MM.1S (cell line): ENCODE measurements around the gene MBP.

ENCODE experiments used
- DNase-seq: peaks from one replicate; pipeline ENCODE4 v3.0.0-alpha.2; 2015
- H2AFZ ChIP-seq: fragments of 300-600 bp; sonication (generic); 2 replicates; pipeline ENCODE4 v1.6.0; 2016; ENCODE audit warnings: antibody characterized with exemption, low read length
- H3F3A ChIP-seq: fragments of 300-600 bp; sonication (generic); 2 replicates; pipeline ENCODE4 v1.6.1; 2016; ENCODE audit warnings: mild to moderate bottlenecking, antibody characterized with exemption, low read length, moderate library complexity, mixed read lengths; ENCODE audit not compliant: insufficient read depth
- H3K27ac ChIP-seq: fragments of 300-600 bp; sonication (generic); 2 replicates; pipeline ENCODE4 v1.5.1; 2016; ENCODE audit warnings: mild to moderate bottlenecking, low read length
- H3K27me3 ChIP-seq: fragments of 300-600 bp; sonication (generic); replicated peaks from 2 replicates; pipeline ENCODE4 v1.6.0; 2016; ENCODE audit warnings: low read length; ENCODE audit not compliant: insufficient read depth
- H3K36me3 ChIP-seq: fragments of 300-600 bp; sonication (generic); replicated peaks from 2 replicates; pipeline ENCODE4 v1.6.1; 2016; ENCODE audit warnings: mild to moderate bottlenecking, low read length, mixed read lengths; ENCODE audit not compliant: insufficient read depth
- H3K4me1 ChIP-seq: fragments of 300-600 bp; sonication (generic); 2 replicates; pipeline ENCODE4 v1.6.1; 2016; ENCODE audit warnings: low read length, mixed read lengths
- H3K4me2 ChIP-seq: fragments of 300-600 bp; sonication (generic); 2 replicates; pipeline ENCODE4 v1.6.0; 2016; ENCODE audit warnings: low read depth, low read length
- H3K4me3 ChIP-seq: fragments of 300-600 bp; sonication (generic); 2 replicates; pipeline ENCODE4 v1.5.1; 2016; ENCODE audit warnings: low read length, mixed read lengths
- H3K79me2 ChIP-seq: fragments of 300-600 bp; sonication (generic); 2 replicates; pipeline ENCODE4 v1.6.1; 2016; ENCODE audit warnings: mixed run types, low read length, mixed read lengths
- H3K9ac ChIP-seq: fragments of 300-600 bp; sonication (generic); 2 replicates; pipeline ENCODE4 v1.6.1; 2016; ENCODE audit warnings: low read length, mixed read lengths
- H3K9me2 ChIP-seq: fragments of 300-600 bp; sonication (generic); replicated peaks from 2 replicates; pipeline ENCODE4 v1.6.1; 2016; ENCODE audit warnings: mild to moderate bottlenecking, low read length, mixed read lengths; ENCODE audit not compliant: insufficient read depth
- H3K9me3 ChIP-seq: fragments of 300-600 bp; sonication (generic); replicated peaks from 2 replicates; pipeline ENCODE4 v1.6.1; 2016; ENCODE audit warnings: mild to moderate bottlenecking, low read length, mixed read lengths; ENCODE audit not compliant: insufficient read depth
- H4K20me1 ChIP-seq: fragments of 300-600 bp; sonication (generic); 2 replicates; pipeline ENCODE4 v1.6.1; 2016; ENCODE audit warnings: mild to moderate bottlenecking, low read length, moderate library complexity, mixed read lengths; ENCODE audit not compliant: insufficient read depth
- EZH2 ChIP-seq: fragments of 300-600 bp; sonication (generic); optimal IDR thresholded peaks from 2 replicates; pipeline ENCODE3; 2017; ENCODE audit warnings: low read depth, mild to moderate bottlenecking, antibody characterized with exemption, low read length, mixed read lengths
- EZH2phosphoT487 ChIP-seq: fragments of 300-600 bp; sonication (generic); IDR thresholded peaks from 2 replicates; pipeline ENCODE4 v1.6.1; 2018; ENCODE audit warnings: antibody characterized with exemption, low read length
- TF ChIP-seq, protein P1 (sequence below): fragments of 300-600 bp; sonication (generic); IDR thresholded peaks from 2 replicates; pipeline ENCODE4 v1.5.1; 2016; ENCODE audit warnings: antibody characterized with exemption, low read length, mixed read lengths

The MBP gene

DNA sequence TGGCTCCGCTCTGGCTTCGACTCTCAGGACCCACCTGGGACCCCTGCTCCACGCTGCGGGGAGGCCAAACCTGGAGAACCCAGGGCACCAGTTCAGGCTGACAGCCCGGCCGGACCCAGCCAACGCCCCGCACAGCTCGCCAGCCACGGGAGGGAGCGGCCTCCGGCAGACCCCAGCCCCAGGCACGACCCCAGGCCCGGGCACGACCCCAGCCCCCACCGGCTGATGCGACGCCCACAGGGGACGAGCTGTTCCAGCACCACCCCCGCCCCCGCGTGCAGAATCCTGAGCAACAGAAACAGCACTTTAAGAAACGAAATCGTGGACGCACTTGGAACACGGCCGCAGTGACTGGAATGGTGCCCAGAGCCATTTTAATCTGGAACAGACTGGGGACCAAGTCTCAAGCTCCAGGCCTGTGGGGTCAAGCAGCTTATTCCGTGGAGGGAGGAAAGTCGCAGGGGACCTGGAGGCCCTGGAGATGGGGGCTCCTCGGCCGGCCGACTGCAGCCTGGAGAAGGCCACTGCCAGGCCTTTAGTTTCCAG lies 74.2 kb downstream of the MBP start:
- H3K4me1 ChIP-seq, result peaks cover 40% of the 10 kb centered on the region

DNA sequence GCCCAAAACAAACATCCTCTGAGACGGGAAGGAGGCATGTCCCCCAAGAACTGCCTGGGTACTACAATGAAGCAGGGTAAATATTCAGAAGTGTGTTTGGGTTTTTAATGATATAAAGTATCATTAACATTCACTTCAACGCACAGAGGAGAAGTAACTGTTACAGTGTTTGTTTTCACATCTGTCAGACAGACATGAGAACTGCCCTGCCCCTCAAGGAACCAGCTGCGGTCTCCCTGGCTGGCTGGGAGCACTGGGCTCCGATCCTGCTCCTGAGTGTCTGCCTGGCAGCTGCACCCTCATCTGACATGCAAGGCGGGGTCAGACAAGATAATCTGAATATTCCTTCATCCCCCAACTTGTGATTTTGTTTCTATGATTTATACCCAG lies 75.6 kb downstream of the MBP start:
- peaks cover 28% of the 10 kb centered on the region for H3K4me1 ChIP-seq
- no peak overlapping the region for H3K4me2 ChIP-seq
- no peaks in the 10 kb centered on the region for H3K27me3 ChIP-seq
- no peak for DNase-seq
- H4K20me1 ChIP-seq, result no peaks in the 10 kb centered on the region
- H2AFZ ChIP-seq, result no peak overlapping the region
- H3K4me3 ChIP-seq, result no peak overlapping the region
- H3K9me3 ChIP-seq, result no peaks in the 10 kb centered on the region
- H3F3A ChIP-seq, result peaks cover 8% of the 10 kb centered on the region; the same call in 1 of the 2 replicates
- no peak for TF ChIP-seq EZH2
- no peak for TF ChIP-seq EZH2phosphoT487
- TF ChIP-seq, protein P1, sequence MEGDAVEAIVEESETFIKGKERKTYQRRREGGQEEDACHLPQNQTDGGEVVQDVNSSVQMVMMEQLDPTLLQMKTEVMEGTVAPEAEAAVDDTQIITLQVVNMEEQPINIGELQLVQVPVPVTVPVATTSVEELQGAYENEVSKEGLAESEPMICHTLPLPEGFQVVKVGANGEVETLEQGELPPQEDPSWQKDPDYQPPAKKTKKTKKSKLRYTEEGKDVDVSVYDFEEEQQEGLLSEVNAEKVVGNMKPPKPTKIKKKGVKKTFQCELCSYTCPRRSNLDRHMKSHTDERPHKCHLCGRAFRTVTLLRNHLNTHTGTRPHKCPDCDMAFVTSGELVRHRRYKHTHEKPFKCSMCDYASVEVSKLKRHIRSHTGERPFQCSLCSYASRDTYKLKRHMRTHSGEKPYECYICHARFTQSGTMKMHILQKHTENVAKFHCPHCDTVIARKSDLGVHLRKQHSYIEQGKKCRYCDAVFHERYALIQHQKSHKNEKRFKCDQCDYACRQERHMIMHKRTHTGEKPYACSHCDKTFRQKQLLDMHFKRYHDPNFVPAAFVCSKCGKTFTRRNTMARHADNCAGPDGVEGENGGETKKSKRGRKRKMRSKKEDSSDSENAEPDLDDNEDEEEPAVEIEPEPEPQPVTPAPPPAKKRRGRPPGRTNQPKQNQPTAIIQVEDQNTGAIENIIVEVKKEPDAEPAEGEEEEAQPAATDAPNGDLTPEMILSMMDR, result no peak
- H3K36me3 ChIP-seq, result no peaks in the 10 kb centered on the region
- no peaks in the 10 kb centered on the region; the same call in 1 of the 2 replicates for H3K79me2 ChIP-seq
- H3K9ac ChIP-seq, result no peak overlapping the region
- H3K9me2 ChIP-seq, result no peaks in the 10 kb centered on the region
- no peak overlapping the region for H3K27ac ChIP-seq

More for the DNA sequence above, 74.2 kb downstream of the MBP start:
- no peak for DNase-seq
- no peak overlapping the region for H2AFZ ChIP-seq
- H3K9ac ChIP-seq, result no peak overlapping the region
- H3K4me3 ChIP-seq, result no peak overlapping the region
- no peaks in the 10 kb centered on the region for H3K9me3 ChIP-seq
- H3K4me2 ChIP-seq, result no peak overlapping the region
- H3F3A ChIP-seq, result peaks cover 21% of the 10 kb centered on the region
- no peaks in the 10 kb centered on the region; the same call in 1 of the 2 replicates for H3K79me2 ChIP-seq
- H3K36me3 ChIP-seq, result no peaks in the 10 kb centered on the region
- H4K20me1 ChIP-seq, result no peaks in the 10 kb centered on the region
- H3K9me2 ChIP-seq, result no peaks in the 10 kb centered on the region
- TF ChIP-seq EZH2phosphoT487 (no peak), EZH2 (no peak)
- TF ChIP-seq, protein P1, result no peak
- no peak overlapping the region for H3K27ac ChIP-seq
- H3K27me3 ChIP-seq, result no peaks in the 10 kb centered on the region

DNA sequence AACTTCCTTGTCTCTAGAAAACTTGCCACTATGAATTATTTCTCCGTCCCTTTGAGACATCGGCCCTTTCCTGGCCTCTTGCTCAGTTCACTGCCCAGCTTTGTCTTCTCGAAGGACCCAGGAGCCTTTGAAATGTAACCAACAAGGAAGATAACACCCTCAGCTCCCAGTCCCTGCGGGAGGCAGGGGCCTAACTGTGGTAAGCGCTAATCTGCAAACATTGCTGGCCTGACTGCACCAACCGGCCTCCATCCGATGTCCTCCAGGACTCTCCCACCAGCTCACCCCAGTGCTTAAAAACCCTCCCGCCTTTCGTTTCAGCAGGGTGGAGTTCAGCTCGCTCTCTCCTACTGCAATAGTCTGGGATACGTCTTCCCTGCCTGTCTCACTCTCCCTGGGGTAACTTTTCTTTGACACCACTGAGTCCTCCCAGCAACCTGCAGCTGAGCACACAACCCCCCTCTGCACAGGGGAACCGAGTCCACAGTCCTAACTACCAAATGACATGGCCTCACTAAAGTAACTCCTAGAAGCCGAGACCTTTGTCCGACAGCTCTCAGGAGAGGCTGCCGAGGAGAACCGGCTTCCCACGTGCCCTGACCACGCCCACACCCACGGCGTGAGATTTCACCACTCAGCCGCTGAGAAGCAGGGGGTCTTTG lies 76.1 kb downstream of the MBP start:
- no peak overlapping the region for H3K4me2 ChIP-seq
- H3K4me1 ChIP-seq, result peaks cover 23% of the 10 kb centered on the region
- H3K27me3 ChIP-seq, result no peaks in the 10 kb centered on the region
- no peak overlapping the region for H3K9ac ChIP-seq
- H3K9me2 ChIP-seq, result no peaks in the 10 kb centered on the region
- H4K20me1 ChIP-seq, result no peaks in the 10 kb centered on the region
- DNase-seq, result no peak
- no peaks in the 10 kb centered on the region for H3K9me3 ChIP-seq
- H3K79me2 ChIP-seq, result no peaks in the 10 kb centered on the region; the same call in 1 of the 2 replicates
- no peak overlapping the region for H2AFZ ChIP-seq
- H3K36me3 ChIP-seq, result no peaks in the 10 kb centered on the region
- no peak for TF ChIP-seq EZH2
- TF ChIP-seq, protein P1, result no peak
- TF ChIP-seq EZH2phosphoT487, result no peak
- no peak overlapping the region for H3K27ac ChIP-seq
- no peak overlapping the region for H3K4me3 ChIP-seq
- peaks cover 3% of the 10 kb centered on the region; the same call in 1 of the 2 replicates for H3F3A ChIP-seq
